GM12891 (cell line): ENCODE data around the gene FCF1.
A peak's percentile ranks its signal among the peaks of the same experiment; 100 is the strongest.

Experiments
- DNase-seq: peaks from one replicate; pipeline ENCODE4 v3.0.0; 2011; ENCODE audit warnings: low spot score; ENCODE audit not compliant: insufficient read length
- FAIRE-seq: peaks from 2 replicates; lab custom pipeline; 2011; peaks lifted over from hg19 to GRCh38; lab: Jason Lieb, UNC
- PAX5 ChIP-seq: IDR thresholded peaks from 2 replicates; pipeline ENCODE4 v1.6.1; 2011; ENCODE audit warnings: low read length, moderate library complexity, mild to moderate bottlenecking; ENCODE audit not compliant: insufficient read depth, severe bottlenecking
- POLR2A ChIP-seq: IDR thresholded peaks from 2 replicates; pipeline ENCODE4 v1.6.1; 2011; ENCODE audit warnings: low read depth, low read length, control low read depth
- POLR2AphosphoS5 ChIP-seq: IDR thresholded peaks from 2 replicates; pipeline ENCODE4 v1.6.1; 2011; ENCODE audit warnings: low read depth, low read length, control low read depth
- POU2F2 ChIP-seq: IDR thresholded peaks from 2 replicates; pipeline ENCODE4 v1.6.1; 2011; ENCODE audit warnings: low read depth, mild to moderate bottlenecking, control low read depth, low read length, moderate library complexity
- SPI1 ChIP-seq: IDR thresholded peaks from 2 replicates; pipeline ENCODE4 v1.6.1; 2011; ENCODE audit warnings: low read depth, low read length, control low read depth
- TAF1 ChIP-seq: IDR thresholded peaks from 2 replicates; pipeline ENCODE4 v1.6.1; 2011; ENCODE audit warnings: low read depth, low read length, control low read depth

FCF1 gene

GRCh38 chr14:74675219-74675618, 37.7 kb upstream of the FCF1 start:
- no peak for FAIRE-seq
- DNase-seq = no peak

GRCh38 chr14:74682169-74682952, 30.6 kb upstream of the FCF1 start:
- FAIRE-seq = no peak
- TF ChIP-seq POLR2A = no peak

More at GRCh38 chr14:74675219-74675618, 37.7 kb upstream of the FCF1 start:
- TF ChIP-seq PAX5 (no peak), POLR2A (no peak), POLR2AphosphoS5 (no peak), SPI1 (no peak)

GRCh38 chr14:74683406-74683805, 29.5 kb upstream of the FCF1 start:
- TF ChIP-seq POLR2A (no peak), POU2F2 (no peak)
- no peak for FAIRE-seq
- DNase-seq = no peak

More at GRCh38 chr14:74682169-74682952, 30.6 kb upstream of the FCF1 start:
- no peak for DNase-seq

- DNase-seq (no peak), FAIRE-seq (no peak)
- TF ChIP-seq TAF1 (no peak), POLR2AphosphoS5 (no peak), SPI1 (no peak), POU2F2 (no peak), POLR2A (no peak), PAX5 (no peak)
These were observed 28.5 kb upstream of the FCF1 start for GRCh38 chr14:74684434-74684833.

GRCh38 chr14:74685056-74685455, 27.9 kb upstream of the FCF1 start:
- FAIRE-seq (no peak), DNase-seq (no peak)
- TF ChIP-seq POLR2AphosphoS5 = no peak
- TF ChIP-seq SPI1 = peak; percentile 52

GRCh38 chr14:74685921-74686678, 26.8 kb upstream of the FCF1 start:
- FAIRE-seq (no peak), DNase-seq (no peak)
- TF ChIP-seq POLR2A (no peak), POU2F2 (no peak), POLR2AphosphoS5 (no peak), TAF1 (no peak), PAX5 (no peak), SPI1 (no peak)

- no peak for DNase-seq
- FAIRE-seq = no peak
- TF ChIP-seq PAX5 (no peak), POLR2A (no peak), TAF1 (no peak), POU2F2 (no peak), POLR2AphosphoS5 (no peak), SPI1 (no peak)
These were observed 21.5 kb upstream of the FCF1 start for GRCh38 chr14:74691456-74691855.

- no peak for TF ChIP-seq PAX5
- TF ChIP-seq TAF1 = no peak
- TF ChIP-seq POLR2A = no peak
- no peak for TF ChIP-seq POLR2AphosphoS5
- no peak for TF ChIP-seq POU2F2
- no peak for TF ChIP-seq SPI1
- FAIRE-seq (no peak), DNase-seq (no peak)
These were observed 19.8 kb upstream of the FCF1 start for GRCh38 chr14:74693191-74693590.

- no peak for FAIRE-seq
- DNase-seq = no peak
- no peak for TF ChIP-seq PAX5
- TF ChIP-seq SPI1 = peak; percentile 41; the same call in 1 of the 2 replicates
These were observed 17.5 kb upstream of the FCF1 start for GRCh38 chr14:74695406-74695805.

- DNase-seq = no peak
- FAIRE-seq = no peak
- no peak for TF ChIP-seq TAF1
These were observed 15.9 kb upstream of the FCF1 start for GRCh38 chr14:74697011-74697410.
